NCI-H187 treated with DMSO at 0.1 percent for 48 hours (cell line): ENCODE measurements around the gene FAM219B.
A peak's percentile ranks its signal among the peaks of the same experiment; 100 is the strongest.
"Not testable (repeated sequence)": the region's sequence is repeated elsewhere in the genome, so short reads cannot be mapped to it uniquely, and the experiment has no call there.

ENCODE experiments used
- DNase-seq: peaks from one replicate; lab custom pipeline; 2025; lab: John Stamatoyannopoulos, UW

FAM219B gene

GRCh38 chr15:74906450-74907162 is at the start of gene FAM219B:
Gene FAM219B (minus strand): TSS chr15:74906851. CDS start chr15:74906800, 51 bp downstream.
- peak; percentile 14 for DNase-seq

- no peak for DNase-seq
These were observed 49.4 kb upstream of the FAM219B start for GRCh38 chr15:74955796-74956647.

DNA sequence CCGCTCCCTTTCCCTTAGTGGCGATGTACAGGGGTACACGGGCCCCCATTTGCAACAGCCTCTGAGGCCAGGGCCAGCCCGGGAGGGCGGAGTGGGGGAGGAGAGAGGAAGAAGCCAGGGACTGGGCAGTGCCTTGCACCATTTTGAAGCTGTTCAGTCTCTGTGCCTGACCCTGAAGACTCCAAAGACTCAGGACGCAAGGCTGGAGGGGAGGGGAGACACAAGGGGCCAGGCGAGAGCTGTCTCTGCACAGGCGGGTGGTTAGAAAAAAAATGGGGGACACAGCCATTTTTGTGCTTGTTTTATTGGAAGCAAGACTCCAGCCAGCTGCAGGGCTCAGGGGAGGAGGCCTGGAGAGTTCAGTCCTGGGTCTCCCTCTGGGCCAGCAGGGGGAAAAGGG is 48.4 kb upstream of the FAM219B start:
- DNase-seq, result no peak

- no peak for DNase-seq
These were observed 47.9 kb upstream of the FAM219B start for GRCh38 chr15:74954515-74954914.

GRCh38 chr15:74951006-74951405 is 44.4 kb upstream of the FAM219B start:
- DNase-seq, result no peak

- DNase-seq, result no peak
These were observed 43.6 kb upstream of the FAM219B start for GRCh38 chr15:74950078-74950908.

- peak; percentile 69 for DNase-seq
These were observed 31.1 kb upstream of the FAM219B start, which contains the start of gene COX5A for GRCh38 chr15:74937590-74938371. Gene COX5A (minus strand): TSS chr15:74938073. CDS start chr15:74938014, 59 bp downstream.

DNA sequence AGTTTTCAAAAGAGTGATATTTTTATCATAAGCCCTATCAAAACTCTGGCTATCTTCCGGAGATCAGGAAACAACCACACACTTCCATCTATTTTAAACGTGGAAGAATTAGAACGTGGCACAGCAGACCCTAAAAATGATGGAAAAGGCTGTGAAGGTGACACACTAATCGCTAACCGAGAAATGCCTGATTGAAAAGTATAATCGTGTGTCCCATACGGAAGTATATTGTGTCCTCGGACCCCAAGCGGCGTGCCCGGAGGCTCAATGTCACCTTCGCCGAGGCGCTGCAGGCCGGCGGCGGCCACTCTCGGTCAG is 30.6 kb upstream of the FAM219B start:
- DNase-seq, result no peak

DNA sequence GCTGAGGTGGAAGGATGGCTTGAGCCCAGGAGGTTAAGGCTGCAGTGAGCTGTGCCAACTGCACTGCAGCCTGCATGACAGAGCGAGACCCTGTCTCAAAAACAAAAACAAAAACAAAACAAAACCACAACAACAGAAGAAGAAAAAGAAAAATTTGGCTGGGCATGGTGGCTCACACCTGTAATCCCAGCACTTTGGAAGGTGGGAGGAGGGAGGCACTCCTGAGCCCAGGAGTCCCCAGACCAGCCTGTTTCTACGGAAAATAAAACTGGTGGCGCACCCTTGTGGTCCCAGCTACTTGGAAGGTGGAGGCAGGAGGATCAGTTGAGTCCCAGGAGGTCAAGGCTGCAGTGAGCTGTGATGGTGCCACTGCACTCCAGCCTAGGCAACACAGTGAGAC is 28.5 kb upstream of the FAM219B start:
- DNase-seq, result not testable (repeated sequence)

- DNase-seq, result no peak
These were observed 26.9 kb upstream of the FAM219B start for GRCh38 chr15:74933573-74933972.

DNA sequence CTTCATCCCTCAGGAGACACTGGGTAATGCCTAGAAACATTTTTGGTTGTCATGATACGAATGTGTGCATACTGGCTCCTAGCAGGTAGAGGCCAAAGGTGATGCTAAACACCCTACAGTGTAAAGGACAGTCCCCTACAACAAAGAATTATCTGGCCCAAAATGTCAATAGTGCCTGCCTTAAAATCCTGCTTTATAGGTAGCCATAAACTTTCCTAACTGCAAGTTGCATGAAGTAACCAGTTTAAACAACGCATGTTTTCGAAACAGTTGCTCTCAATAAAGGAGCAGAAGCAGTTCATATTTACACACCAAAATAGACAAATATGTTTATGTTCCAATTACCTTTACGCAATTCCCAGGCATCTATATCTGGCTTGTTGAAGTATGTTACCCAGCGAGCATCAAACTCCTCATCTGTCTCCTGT is 22.1 kb upstream of the FAM219B start:
- no peak for DNase-seq

GRCh38 chr15:74924525-74924924 is 17.9 kb upstream of the FAM219B start:
- no peak for DNase-seq

- no peak for DNase-seq
These were observed 13.8 kb upstream of the FAM219B start for GRCh38 chr15:74920456-74920855.

- DNase-seq, result no peak
These were observed 11.0 kb upstream of the FAM219B start for GRCh38 chr15:74917676-74918075.

GRCh38 chr15:74913799-74914198 is 7.1 kb upstream of the FAM219B start:
- not testable (repeated sequence) for DNase-seq

- no peak for DNase-seq
These were observed 6.4 kb upstream of the FAM219B start for GRCh38 chr15:74913041-74913440.

DNA sequence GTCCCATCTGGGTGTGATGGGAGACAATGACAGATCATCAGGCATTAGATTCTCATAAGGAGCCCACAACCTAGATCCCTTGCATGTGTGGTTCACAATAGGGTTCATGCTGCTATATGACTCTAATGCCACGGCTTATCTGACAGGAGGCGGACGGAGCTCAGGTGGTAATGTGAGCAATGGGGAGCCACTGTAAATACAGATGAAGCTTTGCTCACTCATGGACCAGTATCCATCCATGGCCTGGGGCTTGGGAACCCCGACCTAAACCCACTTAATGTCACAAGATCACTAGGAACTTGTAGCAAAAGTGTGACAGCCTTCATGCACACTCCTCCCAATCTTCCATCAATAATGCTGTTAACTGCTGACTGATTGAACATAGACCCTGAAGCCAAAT is 2.0 kb upstream of the FAM219B start:
- DNase-seq, result no peak

DNA sequence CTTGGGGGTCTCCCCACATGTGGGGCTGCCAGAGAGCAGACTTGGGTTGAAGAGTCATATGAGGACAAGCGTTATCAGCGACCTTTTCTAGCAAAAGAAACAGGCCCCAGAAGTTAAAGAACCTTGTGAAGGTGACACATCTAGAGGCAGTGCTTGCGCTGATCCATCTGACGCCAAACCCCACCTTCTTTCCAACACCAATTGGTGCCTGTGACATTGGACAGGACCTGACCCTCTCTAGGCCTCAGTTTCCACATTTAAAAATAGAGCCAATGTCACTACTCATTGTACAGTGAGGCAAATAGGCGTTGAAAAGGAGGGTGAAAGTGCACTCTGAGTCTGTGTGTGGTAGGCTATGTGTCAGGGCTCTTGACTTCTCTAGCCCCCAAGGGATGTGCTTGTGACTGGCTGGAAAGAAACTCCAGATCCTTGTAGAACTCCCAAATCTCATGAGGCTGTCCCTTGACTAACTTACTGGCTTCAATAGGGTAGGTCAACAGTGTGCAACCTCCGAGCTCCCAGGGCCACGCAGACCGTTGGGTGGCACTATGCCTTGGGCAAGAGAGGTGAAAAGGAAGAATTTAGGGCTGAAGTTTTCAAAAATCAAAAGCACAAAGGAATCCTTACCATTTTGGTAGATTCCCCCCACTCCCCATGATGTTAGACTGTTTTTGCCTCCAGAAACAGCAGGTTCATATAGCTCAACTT is 666 bp upstream of the FAM219B start:
- DNase-seq, result no peak

GRCh38 chr15:74906067-74906449 is 593 bp downstream of the FAM219B start:
- no peak for DNase-seq

- DNase-seq, result no peak
These were observed 2.4 kb downstream of the FAM219B start for GRCh38 chr15:74904190-74904805.

DNA sequence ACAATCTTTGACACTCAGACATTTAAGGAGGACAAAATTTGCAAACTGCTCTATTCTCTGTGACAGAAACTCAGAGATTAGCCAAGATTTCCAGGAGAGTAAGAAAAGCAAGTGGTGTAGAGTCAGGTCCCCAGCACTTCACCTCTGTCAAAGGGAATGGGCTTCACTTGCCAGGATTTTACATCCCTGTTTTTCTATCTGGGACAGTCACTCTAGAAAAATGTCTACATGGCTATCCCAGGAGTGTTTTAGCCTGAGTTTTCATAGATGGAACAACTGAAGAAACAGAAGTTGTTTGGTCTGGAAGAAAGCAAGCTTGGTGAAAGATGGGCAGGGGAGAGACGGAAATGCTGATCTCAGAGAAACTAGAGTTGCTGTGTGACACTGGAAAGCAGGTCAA is 3.0 kb downstream of the FAM219B start:
- no peak for DNase-seq
